Thoracic aorta (tissue), 2 donors: ENCODE data around the gene PECR. TPM values are rescaled to one million over a fixed set of nuclear protein-coding genes. Genes with fewer than 3 reads are reported as not detected.
"Not testable (repeated sequence)": the region's sequence is repeated elsewhere in the genome, so short reads cannot be mapped to it uniquely, and the experiment has no call there.

Experiments used
- ATAC-seq: fragments of 150-250 bp; one replicate; pipeline ENCODE4 v1.8.0; 2017; ENCODE audit warnings: low read depth; ENCODE audit not compliant: insufficient number of reproducible peaks, low FRiP score
- DNase-seq: peaks from one replicate; pipeline ENCODE4 v3.0.0-alpha.2; 2020; ENCODE audit warnings: low spot score
- H3K27ac ChIP-seq, 2 donors: fragments of 200-600 bp; sonication (generic); 1 replicate in 1 of 2; 2 replicates in 1 of 2; pipeline ENCODE4 v1.5.1; 2016; ENCODE audit warnings: mild to moderate bottlenecking in 2 of 2, moderate library complexity in 2 of 2
- H3K27me3 ChIP-seq: fragments of 200-600 bp; sonication (generic); replicated peaks from 2 replicates; pipeline ENCODE4 v1.6.0; 2016; ENCODE audit warnings: mild to moderate bottlenecking; ENCODE audit not compliant: insufficient read depth
- H3K36me3 ChIP-seq: fragments of 200-600 bp; sonication (generic); one replicate; pipeline ENCODE4 v1.5.1; 2016
- H3K4me1 ChIP-seq, 2 donors: fragments of 200-600 bp; sonication (generic); 1 replicate in 1 of 2; 2 replicates in 1 of 2; pipeline versions ENCODE4 v1.5.1 to v1.6.0; 2016; ENCODE audit warnings: low read depth in 2 of 2, mild to moderate bottlenecking in 1 of 2; ENCODE audit not compliant: control insufficient read depth in 1 of 2
- H3K4me3 ChIP-seq: fragments of 200-600 bp; sonication (generic); 2 replicates; pipeline ENCODE4 v1.5.1; 2016; ENCODE audit warnings: mild to moderate bottlenecking
- H3K9me3 ChIP-seq: fragments of 200-600 bp; sonication (generic); 2 replicates; pipeline ENCODE4 v1.5.1; 2016
- CTCF ChIP-seq: fragments of 200-600 bp; sonication (generic); IDR thresholded peaks from one replicate; pipeline ENCODE4 v1.5.1; 2019; ENCODE audit warnings: antibody characterized with exemption
- total RNA-seq, 2 donors: library from RNA; depleted of rRNA; stranded (reverse); fragments of >200 nt; gene quantifications; one replicate each; pipeline versions ENCODE4 v1.1.0 to v1.2.3, GENCODE V29; 2016

Gene PECR
- total RNA-seq, 2 donors from 2014 or later, result 2.8 to 7.3 TPM

GRCh38 chr2:215997219-215997618 lies 84.4 kb downstream of the PECR start:
- Histone ChIP-seq H3K27me3 (no peaks in the 10 kb centered on the region), H3K4me3 (no peak overlapping the region), H3K36me3 (no peaks in the 10 kb centered on the region), H3K9me3 (no peaks in the 10 kb centered on the region), H3K27ac (no peak overlapping the region), H3K4me1 (no peaks in the 10 kb centered on the region)
- TF ChIP-seq CTCF, result no peak
- DNase-seq (no peak), ATAC-seq (no peak)

- Histone ChIP-seq H3K36me3 (no peaks in the 10 kb centered on the region), H3K27ac (no peak overlapping the region), H3K27me3 (no peaks in the 10 kb centered on the region), H3K4me1 (no peaks in the 10 kb centered on the region), H3K9me3 (no peaks in the 10 kb centered on the region), H3K4me3 (no peak overlapping the region)
- DNase-seq (no peak), ATAC-seq (no peak)
- no peak for TF ChIP-seq CTCF
Observed at GRCh38 chr2:215994911-215995310, 86.7 kb downstream of the PECR start.

- DNase-seq, H3K4me3 ChIP-seq, ATAC-seq, H3K27me3 ChIP-seq, H3K36me3 ChIP-seq, H3K4me1 ChIP-seq, H3K27ac ChIP-seq, H3K9me3 ChIP-seq: not testable (repeated sequence)
Observed at GRCh38 chr2:215988556-215989207, 92.9 kb downstream of the PECR start.

Other genes starting within 250 kb of the PECR start
- 10 to 100 TPM in 1 of 2 donors, 1 to 10 TPM in 1; 1.6 to 10.7 TPM for gene MREG, start 68.3 kb downstream of the PECR start, total RNA-seq
- not detected for gene TMEM169, start 110 bp upstream of the PECR start, total RNA-seq
- 100 to 1,000 TPM; 137 to 152 TPM for gene XRCC5, start 27.5 kb upstream of the PECR start, total RNA-seq